HG02678 (cell line): ENCODE results near the gene SLC49A3.
A peak's percentile ranks its signal among the peaks of the same experiment; 100 is the strongest.
"Not testable (repeated sequence)": the region's sequence is repeated elsewhere in the genome, so short reads cannot be mapped to it uniquely, and the experiment has no call there.

Experiments used
- ATAC-seq: cut with Tn5 transposase; IDR thresholded peaks from one replicate; pipeline ENCODE4 v1.9.1; 2021; ENCODE audit warnings: mild to moderate bottlenecking, moderate library complexity; ENCODE audit not compliant: unreplicated experiment

The SLC49A3 gene

DNA sequence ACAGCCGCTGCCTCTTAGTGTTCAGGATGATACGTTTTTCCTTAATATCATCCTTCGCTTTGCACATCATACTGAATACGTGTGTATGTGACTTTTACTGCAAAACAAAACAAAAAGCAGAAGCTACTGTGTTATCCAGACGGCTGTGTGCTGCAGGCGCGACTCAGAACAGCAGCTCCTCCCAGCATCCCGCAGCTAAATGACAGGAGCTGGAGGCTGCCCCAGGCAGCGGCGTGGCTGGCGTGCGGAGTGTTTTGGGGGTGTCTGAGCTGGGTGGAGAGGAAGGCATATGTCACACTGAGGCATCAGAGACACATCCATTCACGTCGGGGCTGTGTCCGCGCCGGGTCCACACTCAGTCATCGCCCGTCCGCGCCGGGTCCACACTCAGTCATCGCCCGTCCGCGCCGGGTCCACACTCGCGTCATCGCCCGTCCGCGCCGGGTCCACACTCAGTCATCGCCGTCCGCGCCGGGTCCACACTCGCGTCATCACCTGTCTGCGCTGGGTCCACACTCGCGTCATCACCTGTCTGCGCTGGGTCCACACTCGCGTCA lies 33.3 kb upstream of the SLC49A3 start:
- ATAC-seq: no peak

DNA sequence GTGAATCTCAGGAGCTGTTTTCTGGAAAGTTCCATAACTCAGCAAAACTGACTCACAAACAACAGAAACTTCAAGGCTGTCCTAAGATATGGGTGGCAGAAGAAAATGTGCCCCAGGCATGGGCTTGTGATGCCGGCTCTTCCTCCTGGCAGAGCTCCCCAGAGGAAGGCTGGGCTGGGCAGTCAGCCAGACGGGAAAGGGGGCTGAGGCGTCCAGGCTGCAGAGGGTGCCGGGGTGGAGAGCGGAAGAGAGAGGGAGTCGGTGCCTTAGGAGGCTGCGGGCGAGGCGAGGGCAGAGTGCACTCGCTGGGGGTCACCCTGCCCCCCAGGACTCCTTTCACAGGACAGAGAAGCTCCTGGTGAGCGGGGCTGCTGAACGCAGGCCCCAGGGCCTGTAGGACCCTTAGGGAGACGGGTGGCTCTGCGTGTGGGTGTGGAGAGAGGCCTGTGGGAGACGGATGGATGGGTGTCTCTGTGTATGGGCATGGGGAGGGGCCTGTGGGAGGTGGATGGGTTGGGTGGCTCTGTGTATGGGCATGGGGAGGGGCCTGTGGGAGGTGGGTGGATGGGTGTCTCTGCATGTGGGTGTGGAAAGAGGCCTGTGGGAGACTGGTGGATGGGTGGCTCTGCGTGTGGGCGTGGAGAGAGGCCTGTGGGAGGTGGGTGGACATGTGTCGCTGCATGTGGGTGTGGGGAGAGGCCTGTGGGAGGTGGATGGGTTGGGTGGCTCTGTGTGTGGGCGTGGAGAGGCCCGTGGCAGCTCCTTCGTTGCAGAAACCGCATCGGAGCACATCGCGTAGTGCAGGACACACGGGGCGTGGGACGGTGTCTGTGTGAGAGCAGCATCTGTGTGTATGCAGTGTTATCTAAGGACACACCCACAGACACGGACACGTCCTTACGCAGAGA lies 32.6 kb upstream of the SLC49A3 start:
- ATAC-seq: no peak

DNA sequence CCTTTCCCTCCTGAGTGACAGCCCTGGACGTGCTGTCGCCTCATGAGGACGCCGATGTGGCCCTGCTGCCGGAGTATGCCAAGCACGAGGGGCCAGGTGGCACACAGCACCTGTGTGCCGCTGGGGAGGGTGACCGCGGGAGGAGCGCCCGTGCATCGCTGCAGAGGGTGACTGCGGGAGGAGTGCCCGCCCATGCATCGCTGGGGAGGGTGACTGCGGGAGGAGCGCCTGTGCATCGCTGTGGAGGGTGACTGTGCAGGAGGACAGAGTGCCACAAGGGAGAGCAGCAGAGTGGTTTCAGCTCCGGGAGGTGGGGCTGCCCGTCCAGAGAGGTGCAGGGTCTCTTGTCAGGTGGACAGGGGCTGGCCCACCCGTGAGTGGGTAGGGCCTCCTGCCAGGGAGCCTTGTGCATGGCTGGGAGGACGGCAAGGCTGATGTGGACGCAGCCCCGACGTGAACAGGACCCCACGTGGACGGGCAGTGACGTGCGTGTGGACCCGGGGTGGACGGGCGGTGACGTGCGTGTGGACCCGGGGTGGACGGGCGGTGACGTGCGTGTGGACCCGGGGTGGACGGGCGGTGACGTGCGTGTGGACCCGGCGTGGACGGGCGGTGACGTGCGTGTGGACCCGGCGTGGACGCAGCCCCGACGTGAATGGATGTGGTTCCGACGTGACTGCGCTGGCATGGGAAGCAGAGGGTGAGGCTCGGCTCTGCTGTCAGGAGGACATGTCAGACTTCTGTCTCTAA lies 31.3 kb upstream of the SLC49A3 start:
- no peak for ATAC-seq

DNA sequence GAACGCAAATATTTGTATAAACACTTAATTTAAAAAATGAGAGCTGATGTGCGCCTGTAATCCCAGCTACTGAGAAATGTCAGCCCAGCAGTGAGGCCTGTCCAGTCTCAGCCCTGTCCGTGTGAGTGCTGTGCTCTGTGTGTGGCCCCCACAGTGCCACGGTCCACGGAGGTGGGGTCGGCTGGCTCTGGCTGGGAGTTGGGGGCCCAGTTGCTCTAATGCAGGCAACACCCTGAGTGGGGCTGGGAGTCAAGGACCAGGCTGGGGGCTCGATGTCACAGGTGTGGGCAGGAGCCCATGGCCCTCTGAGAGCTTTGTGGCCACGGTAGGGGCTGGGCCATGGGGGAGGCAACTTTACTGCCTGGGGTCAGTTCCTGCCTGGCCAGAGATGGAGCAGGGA lies 29.5 kb upstream of the SLC49A3 start:
- ATAC-seq: no peak

DNA sequence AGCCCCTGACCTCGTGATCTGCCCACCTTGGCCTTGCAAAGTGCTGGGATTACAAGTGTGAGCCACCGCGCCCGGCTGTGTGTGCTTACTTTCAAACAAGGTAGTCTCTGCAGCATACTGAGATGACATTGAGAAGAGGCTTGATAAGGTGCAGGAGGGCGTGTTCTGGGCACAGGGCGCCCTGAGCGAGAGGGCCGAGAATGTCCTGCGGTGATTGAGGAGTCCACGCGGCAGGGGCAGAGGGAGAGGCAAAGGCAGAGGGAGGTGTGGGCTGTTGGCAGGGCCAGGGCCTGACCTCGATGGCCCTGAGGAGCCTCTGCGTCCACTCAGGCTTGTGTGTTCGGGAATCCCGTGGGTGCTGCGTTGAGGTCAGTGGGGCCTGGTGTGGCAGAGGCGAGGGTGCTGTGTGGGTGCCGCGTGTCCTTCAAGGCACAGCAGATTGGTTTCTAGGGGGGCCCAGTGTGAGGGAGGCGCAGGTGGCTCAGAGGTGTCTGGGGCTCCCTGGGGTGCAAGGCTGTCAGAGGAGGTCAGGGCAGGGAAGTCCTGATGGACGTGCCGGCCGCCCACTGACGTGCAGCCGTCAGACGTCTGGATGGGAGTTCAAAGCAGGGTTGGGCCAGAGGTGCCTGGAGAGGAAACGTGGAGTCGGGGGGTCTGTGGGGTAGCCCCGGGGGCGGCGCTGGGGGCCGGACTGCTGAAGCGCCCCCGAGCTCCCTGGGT lies 28.8 kb upstream of the SLC49A3 start:
- no peak for ATAC-seq

DNA sequence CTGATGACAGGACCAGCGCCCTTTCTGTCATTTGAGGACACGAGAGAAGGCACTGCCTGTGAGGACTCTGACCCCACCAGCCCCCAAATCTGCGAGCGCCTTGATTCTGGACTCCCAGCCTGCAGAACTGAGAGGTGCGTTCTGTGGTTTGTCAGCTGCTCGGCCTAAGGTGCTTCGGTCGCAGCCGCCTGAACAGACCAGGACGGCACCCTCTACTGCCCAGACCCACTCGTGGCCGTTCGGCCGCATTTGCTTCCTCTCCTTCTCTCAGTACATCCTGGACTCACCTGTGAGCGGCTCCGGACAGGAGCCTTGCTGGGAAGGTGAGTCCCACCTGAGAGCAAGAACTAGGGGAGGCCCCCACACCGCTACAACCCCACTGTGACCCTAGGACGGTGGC lies 25.1 kb upstream of the SLC49A3 start:
- ATAC-seq: no peak

DNA sequence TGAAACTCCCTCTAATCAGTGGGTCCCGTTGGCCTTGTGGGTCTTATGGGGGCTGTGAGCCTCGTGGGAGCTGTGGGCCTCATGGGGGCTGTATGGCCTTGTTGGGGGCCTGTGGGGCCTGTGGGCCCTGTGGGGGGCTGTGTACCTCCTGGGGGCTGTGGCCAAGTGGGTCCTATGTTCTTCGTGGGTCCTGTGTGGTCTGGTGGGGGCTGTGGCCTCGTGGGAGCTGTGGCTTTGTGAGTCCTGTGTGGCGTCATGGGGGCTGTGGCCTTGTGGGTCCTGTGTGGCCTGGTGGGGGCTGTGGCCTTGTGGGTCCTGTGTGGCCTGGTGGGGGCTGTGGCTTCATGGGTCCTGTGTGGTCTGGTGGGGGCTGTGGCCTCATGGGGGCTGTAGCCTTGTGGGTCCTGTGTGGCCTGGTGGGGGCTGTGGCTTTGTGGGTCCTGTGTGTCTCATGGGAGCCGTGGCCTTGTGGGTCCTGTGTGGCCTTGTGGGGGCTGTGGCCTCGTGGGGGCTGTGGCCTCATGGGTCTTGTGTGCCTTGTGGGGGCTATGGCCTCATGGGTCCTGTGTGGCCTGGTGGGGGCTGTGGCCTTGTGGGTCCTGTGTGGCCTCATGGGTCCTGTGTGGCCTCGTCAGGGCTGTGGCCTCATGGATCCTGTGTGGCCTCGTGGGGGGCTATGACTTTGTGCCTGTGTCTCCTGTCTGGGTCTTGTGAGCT lies 24.1 kb upstream of the SLC49A3 start:
- ATAC-seq: no peak

DNA sequence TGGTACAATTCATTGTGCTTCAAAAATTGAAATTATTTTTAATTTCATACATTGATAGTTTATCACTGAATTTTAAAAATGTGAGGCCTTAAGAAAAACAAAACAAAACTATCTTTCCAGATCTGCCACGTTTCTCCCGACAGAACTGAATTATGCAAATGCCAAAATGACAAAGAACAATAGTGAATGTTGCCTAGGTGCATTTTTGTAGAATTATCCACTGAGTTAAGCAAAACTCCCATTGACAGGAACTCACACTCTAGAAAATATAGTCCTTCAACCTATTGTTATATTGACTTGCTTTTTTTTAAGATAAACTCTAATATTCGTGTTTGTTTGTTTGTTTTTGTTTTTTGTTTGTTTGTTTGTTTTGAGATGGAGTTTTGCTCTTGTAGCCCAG lies 23.1 kb upstream of the SLC49A3 start:
- ATAC-seq: no peak

DNA sequence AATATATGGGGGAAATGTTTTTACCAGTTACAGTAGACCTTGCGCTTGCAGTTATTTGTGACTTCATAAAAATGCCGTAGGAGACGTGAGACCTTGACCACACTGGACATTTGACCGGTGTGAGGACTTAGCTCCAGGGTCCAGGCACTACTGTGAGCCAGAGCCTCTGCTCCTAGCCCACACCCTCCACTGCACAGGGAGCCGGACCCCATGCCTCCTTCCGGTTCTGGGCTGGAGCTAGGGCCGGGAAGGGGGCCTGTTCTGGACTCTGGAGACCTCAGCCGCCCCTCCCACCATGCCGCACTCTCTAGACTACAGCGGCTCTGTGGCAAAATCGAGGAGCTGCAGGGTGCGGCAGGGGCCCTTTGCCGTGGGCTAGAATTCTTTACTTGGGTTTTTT lies 22.0 kb upstream of the SLC49A3 start:
- no peak for ATAC-seq

DNA sequence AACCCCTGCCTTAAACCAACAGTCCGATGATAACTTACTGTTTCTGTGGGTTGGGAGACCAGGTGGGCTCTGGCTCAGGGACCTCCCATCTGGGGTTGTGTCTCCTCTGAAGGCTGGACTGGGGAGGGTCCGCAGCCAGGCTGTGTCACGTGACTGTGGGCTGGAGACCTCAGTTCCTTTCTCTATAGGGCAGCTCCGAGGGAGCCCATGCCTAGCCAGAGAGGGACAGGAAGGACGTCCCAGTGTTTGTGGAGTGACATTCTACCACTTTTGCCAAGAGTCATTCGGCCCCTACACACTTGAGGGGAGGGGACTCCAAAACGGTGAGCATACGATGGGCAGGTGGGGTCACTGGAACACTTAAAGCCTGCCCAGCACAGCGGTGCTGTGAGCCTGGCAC lies 21.2 kb upstream of the SLC49A3 start:
- no peak for ATAC-seq

DNA sequence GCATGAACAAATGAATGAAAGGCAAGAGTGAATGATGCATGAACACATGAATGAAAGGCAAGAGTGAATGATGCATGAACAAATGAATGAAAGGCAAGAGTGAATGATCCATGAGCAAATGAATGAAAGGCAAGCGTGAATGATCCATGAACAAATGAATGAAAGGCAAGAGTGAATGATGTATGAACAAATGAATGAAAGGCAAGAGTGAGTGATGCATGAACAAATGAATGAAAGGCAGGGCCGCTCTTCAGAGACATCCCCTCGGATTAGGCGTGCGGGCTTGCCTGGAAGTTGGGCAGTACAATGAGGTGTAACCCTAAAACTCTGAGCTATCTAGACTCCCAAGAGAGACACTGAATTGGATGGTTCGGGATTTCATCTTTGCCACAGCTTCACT lies 20.4 kb upstream of the SLC49A3 start:
- ATAC-seq: no peak

DNA sequence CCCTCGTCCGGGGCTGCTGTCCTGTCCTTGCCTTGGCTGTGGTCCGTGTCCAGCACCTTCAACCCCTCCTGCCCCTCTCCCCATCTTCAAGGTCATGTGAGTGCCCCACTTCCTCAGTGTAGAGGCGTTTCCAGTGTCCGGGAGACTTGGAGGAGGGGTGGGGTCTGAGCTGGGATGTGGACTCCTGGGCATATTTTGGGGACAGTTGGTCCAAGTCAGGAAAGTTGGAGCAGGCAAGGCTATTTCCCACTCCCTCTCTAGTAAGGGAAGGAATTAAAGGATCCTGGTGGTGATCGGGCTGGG lies 19.6 kb upstream of the SLC49A3 start:
- no peak for ATAC-seq

DNA sequence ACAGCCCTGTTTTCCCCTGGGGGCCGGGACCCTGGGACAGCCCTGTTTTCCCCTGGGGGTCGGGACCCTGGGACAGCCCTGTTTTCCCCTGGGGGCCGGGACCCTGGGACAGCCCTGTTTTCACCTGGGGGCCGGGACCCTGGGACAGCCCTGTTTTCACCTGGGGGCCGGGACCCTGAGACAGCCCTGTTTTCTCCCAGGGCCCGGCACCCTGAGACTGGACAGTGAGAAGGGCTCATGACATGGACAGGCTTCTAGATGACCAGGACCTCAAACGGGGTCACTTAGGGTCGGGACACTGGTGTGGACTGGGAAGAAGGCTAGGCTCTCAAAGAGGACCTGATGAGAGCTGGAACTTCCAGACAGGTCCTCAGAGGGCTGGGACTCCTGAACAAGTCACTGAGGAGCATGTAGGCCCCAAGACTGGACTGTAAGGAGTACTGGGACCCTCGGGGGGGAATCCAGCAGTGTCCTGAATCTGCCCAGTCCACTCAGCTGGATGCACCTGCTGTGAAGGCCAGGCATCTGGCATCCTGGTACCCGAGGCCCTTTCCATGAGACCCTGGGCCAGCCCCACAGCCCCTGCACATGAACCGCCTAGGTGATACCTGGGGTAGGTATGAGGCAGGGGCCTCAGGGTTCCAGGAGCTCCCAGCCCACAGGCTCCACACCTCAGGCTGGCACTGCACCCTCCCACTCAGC lies 19.1 kb upstream of the SLC49A3 start:
- ATAC-seq: no peak

DNA sequence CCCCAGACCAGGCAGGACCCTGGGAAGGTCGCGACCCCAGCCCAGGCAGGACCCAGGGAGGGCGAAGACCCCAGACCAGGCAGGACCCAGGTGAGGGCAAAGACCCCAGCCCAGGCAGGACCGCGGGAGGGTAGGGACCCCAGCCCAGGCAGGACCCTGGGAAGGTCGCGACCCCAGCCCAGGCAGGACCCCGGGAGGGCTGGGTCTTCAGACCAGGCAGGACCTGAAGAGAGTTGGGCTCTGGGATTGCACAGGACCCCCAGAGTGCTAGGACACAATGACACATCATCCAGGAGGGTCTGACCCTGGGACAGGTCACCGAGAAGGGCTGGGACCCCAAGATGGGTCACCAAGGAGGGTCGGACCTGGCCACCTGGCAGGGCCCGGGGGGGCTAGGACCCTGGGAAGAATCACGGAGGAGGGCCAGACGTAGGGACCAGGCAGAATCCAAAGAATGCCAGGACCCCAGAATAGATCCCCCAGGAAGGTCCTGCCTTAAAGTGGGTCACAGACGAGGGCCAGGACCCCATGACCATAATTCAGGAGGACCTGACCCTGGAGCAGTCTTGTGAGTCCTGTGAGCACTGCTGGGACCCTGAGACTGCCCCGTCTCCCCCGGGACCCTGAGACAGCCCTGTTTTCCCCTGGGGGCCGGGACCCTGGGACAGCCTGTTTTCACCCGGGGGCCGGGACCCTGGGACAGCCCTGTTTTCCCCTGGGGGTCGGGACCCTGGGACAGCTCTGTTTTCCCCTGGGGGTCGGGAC lies 18.1 kb upstream of the SLC49A3 start:
- no peak for ATAC-seq

DNA sequence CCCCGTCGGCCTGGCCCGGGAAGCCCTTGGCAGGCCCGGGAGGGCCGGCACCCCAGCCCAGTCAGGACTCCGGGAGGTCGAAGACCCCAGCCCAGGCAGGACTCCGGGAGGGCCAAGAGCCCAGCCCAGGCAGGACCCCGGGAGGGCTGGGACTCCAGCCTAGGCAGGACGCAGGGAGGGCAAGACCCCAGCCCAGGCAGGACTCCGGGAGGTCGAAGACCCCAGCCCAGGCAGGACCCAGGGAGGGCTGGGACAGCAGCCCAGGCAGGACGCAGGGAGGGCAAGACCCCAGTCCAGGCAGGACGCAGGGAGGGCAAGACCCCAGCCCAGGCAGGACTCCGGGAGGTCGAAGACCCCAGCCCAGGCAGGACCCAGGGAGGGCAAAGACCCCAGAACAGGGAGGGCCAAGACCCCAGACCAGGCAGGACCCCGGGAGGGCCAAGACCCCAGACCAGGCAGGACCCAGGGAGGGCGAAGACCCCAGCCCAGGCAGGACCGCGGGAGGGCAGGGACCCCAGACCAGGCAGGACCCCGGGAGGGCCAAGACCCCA lies 17.2 kb upstream of the SLC49A3 start:
- not testable (repeated sequence) for ATAC-seq

DNA sequence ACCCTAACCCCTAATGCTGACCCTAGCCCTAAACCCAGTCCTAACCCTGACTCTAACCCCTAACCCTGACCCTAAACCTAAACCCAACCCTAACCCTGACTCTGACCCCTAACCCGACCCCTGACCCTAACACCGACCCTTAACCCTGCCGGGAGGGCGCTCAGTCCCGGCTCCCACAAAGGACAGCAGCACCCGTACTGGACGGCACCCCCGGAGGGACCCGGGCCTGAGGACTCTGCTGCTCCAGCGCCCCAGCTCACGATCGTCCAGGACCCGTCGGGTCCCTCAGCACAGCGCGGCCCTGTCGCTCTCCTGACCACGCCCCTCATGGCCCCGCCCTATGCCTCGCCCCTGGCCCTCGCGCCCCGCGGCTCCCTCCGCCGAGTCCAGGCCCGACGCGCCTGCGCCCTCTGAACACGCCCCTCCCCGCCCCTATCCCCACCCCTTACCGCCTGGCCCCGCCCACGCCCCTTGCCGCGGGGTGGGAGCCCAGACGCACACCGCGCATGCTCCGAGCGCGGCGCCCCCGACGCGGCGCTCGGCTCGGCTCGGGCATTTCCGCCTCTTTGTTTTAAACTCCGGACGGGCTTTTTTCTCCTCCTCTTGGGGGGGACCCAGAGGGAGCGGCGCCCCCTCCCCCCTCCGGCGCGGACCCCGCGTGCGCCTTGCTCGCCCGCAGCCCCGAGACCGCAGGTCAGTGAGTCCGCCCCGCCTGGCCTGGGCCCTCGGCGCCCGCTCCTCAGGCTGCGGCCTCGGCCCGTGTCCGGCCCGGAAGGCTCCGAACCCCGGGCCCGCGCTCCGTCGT lies 16.5 kb upstream of the SLC49A3 start, which contains the start of gene PCGF3:
Gene PCGF3 (plus strand): TSS at position 555 of the 805 bp plus-strand sequence. CDS start 27,849 bp downstream, outside the sequence.
- peak; percentile 92 for ATAC-seq

DNA sequence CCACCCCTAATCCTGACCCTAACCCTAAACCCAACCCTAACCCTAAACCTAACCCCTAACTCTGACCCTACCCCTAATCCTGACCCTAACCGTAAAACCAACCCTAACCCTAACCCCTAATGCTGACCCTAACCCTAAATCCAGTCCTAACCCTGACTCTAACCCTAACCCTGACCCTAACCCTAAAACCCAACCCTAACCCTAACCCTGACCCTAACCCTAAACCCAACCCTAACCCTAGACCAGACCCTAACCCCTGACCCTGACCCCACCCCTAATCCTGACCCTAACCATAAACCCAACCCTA lies 16.0 kb upstream of the SLC49A3 start:
- ATAC-seq: no peak

DNA sequence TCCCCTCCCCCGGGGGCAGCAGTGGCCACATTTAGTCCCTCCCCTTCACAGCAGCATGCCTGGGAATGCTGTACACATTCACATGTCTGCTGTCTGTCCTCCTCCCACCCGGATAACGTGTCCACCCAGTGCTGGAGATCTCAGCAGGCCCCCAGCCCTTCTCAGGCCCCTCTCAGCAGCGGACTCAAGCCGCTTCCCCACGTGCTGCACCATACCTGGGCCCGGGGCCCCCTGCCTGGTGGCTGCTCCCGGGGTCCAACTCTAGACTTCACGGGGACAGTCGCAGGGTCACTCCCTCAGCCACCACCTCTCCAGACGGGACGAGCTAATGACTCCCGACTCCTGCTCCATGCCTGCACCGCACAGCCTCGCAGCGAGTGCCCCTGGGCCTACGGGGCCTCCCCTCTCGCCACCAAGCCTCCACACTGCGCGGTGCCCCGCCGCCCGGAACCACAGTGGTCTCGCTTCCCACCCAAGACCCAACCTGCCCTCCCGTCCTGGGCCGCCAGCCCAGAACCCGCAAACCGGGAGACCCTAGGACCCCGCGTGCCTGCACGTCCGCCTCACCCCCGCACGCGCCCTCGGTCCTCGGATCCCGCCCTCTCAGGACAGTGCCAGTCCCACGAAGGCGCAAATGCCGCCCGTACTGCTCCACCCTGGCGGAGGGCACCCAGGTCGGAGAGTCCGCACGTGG lies 15.4 kb upstream of the SLC49A3 start:
- no peak for ATAC-seq
